HepG2 (cell line): ENCODE measurements around the gene SLC12A1. TPM values are rescaled to one million over a fixed set of nuclear protein-coding genes. Genes with fewer than 3 reads are reported as not detected.

Source experiments
- CTCF ChIP-seq: sonication (generic); formaldehyde crosslinking; IDR thresholded peaks from 2 replicates; pipeline ENCODE4 v1.5.0; 2020; ENCODE audit warnings: mild to moderate bottlenecking, missing genetic modification reagents, moderate library complexity
- KLF16 ChIP-seq, 2 experiments: sonication (generic) in 1 of 2; formaldehyde crosslinking in 1 of 2; IDR thresholded peaks; 2 replicates each; pipeline versions ENCODE4 v1.6.1 to v1.8.0; 2016 to 2023; ENCODE audit warnings: missing genetic modification reagents in 2 of 2, missing compliant biosample characterization in 1 of 2
- MAX ChIP-seq: IDR thresholded peaks from 2 replicates; pipeline ENCODE4 v1.6.1; 2012; ENCODE audit warnings: inconsistent platforms
- PAF1 ChIP-seq: IDR thresholded peaks from 2 replicates; pipeline ENCODE4 v1.6.1; 2016; ENCODE audit warnings: missing genetic modification reagents, missing compliant biosample characterization
- PBX3 ChIP-seq: sonication (generic); formaldehyde crosslinking; IDR thresholded peaks from 2 replicates; pipeline ENCODE4 v1.8.1; 2023; ENCODE audit warnings: missing genetic modification reagents, inconsistent platforms, borderline replicate concordance
- SALL2 ChIP-seq: sonication (generic); formaldehyde crosslinking; IDR thresholded peaks from 2 replicates; pipeline ENCODE4 v1.8.1; 2023; ENCODE audit warnings: mild to moderate bottlenecking, missing genetic modification reagents, inconsistent platforms
- SCMH1 ChIP-seq: sonication (generic); formaldehyde crosslinking; IDR thresholded peaks from 2 replicates; pipeline ENCODE4 v1.9.0; 2021; ENCODE audit warnings: missing genetic modification reagents, mild to moderate bottlenecking, borderline replicate concordance
- SMAD1 ChIP-seq: sonication (generic); formaldehyde crosslinking; IDR thresholded peaks from 2 replicates; pipeline ENCODE4 v1.4.0; 2020; ENCODE audit warnings: missing genetic modification reagents, low read depth, mild to moderate bottlenecking, borderline replicate concordance
- SP5 ChIP-seq: IDR thresholded peaks from 2 replicates; pipeline ENCODE4 v1.6.1; 2016; ENCODE audit warnings: low read depth, borderline replicate concordance
- ZKSCAN8 ChIP-seq: IDR thresholded peaks from 2 replicates; pipeline ENCODE4 v1.6.1; 2016; ENCODE audit warnings: borderline replicate concordance, missing genetic modification reagents, missing compliant biosample characterization
- ZNF256 ChIP-seq: sonication (generic); formaldehyde crosslinking; conservative IDR thresholded peaks from 2 replicates; pipeline ENCODE4 v1.4.0; 2020; ENCODE audit warnings: missing genetic modification reagents
- ZNF33A ChIP-seq: sonication (generic); formaldehyde crosslinking; IDR thresholded peaks from 2 replicates; pipeline ENCODE4 v1.5.1; 2020; ENCODE audit warnings: missing genetic modification reagents, mild to moderate bottlenecking, moderate library complexity, borderline replicate concordance
- ZNF367 ChIP-seq: sonication (generic); formaldehyde crosslinking; IDR thresholded peaks from 2 replicates; pipeline ENCODE4 v1.4.0; 2020; ENCODE audit warnings: missing genetic modification reagents, borderline replicate concordance
- ZNF383 ChIP-seq: sonication (generic); formaldehyde crosslinking; IDR thresholded peaks from 2 replicates; pipeline ENCODE4 v1.4.0; 2020; ENCODE audit warnings: missing genetic modification reagents, mild to moderate bottlenecking, borderline replicate concordance
- ZNF530 ChIP-seq: sonication (generic); formaldehyde crosslinking; IDR thresholded peaks from 2 replicates; pipeline ENCODE4 v1.5.0; 2020; ENCODE audit warnings: low read depth, mild to moderate bottlenecking, missing genetic modification reagents
- ZNF547 ChIP-seq: sonication (generic); formaldehyde crosslinking; IDR thresholded peaks from 2 replicates; pipeline ENCODE4 v1.5.1; 2020; ENCODE audit warnings: mild to moderate bottlenecking, missing genetic modification reagents
- polyA plus RNA-seq, 8 experiments: library from polyadenylated mRNA; depleted of rRNA in 3 of 8; stranded (reverse) in 7 of 8; unstranded in 1 of 8; fragments of >200 nt; fragmentation: Illumina TruSeq in 4 of 8; extraction: Trizol in 4 of 8; gene quantifications; 2 replicates each; pipeline versions ENCODE4 v1.2.1 to v1.2.3, GENCODE V29; 2011 to 2016; ENCODE audit warnings: low read depth in 4 of 8, missing spikeins in 1 of 8, mixed read lengths in 1 of 8; ENCODE audit not compliant: insufficient read depth in 1 of 8
- total RNA-seq, 5 experiments: library from RNA; depleted of rRNA; stranded (reverse); fragments of >200 nt; fragmentation: Illumina TruSeq; extraction: Trizol; gene quantifications; 2 replicates each; pipeline ENCODE4 v1.2.3, GENCODE V29; 2016; ENCODE audit warnings: low read depth in 1 of 5

SLC12A1 gene
- total and polyA plus RNA-seq, 2 of the 13 experiments (the other 11 are each of a cell fraction or from before 2014, with no cell fraction given) = not detected

- TF ChIP-seq CTCF (CRISPR knock-in tag) = 0 out of 2 replicates have a peak, but pooled peaks have one; percentile 4
- TF ChIP-seq ZNF383 (CRISPR knock-in tag) = no peak
- TF ChIP-seq ZNF256 (CRISPR knock-in tag) = peak; percentile 54; the same call in 1 of the 2 replicates
- no peak for TF ChIP-seq PBX3
- no peak for TF ChIP-seq PAF1 (CRISPR knock-in tag)
- TF ChIP-seq SALL2 = peak; percentile 74
- no peak for TF ChIP-seq ZNF530
- TF ChIP-seq ZKSCAN8 (CRISPR knock-in tag) = 0 out of 2 replicates have a peak, but pooled peaks have one; percentile 17
- TF ChIP-seq ZNF367 (CRISPR knock-in tag) = no peak; the same call in 1 of the 2 replicates
- TF ChIP-seq SMAD1 (CRISPR knock-in tag) = no peak
- TF ChIP-seq KLF16 (CRISPR knock-in tag; IDR thresholded peaks at IDR 0.05) = peak in 1 of 2 experiments; percentile 55; a peak in 2 of 4 replicates
- no peak for TF ChIP-seq SCMH1 (CRISPR knock-in tag)
- peak; percentile 39; the same call in 1 of the 2 replicates for TF ChIP-seq MAX
- no peak for TF ChIP-seq ZNF33A (CRISPR knock-in tag)
- TF ChIP-seq SP5 (CRISPR knock-in tag) = peak; percentile 40; the same call in 1 of the 2 replicates
- 0 out of 2 replicates have a peak, but pooled peaks have one; percentile 18 for TF ChIP-seq ZNF547 (CRISPR knock-in tag)
Observed at GRCh38 chr15:48330855-48331795, 125.0 kb downstream of the SLC12A1 start, which contains the start of gene DUT (continued).
